ENCODE results near the gene DPYSL5.

DNA sequence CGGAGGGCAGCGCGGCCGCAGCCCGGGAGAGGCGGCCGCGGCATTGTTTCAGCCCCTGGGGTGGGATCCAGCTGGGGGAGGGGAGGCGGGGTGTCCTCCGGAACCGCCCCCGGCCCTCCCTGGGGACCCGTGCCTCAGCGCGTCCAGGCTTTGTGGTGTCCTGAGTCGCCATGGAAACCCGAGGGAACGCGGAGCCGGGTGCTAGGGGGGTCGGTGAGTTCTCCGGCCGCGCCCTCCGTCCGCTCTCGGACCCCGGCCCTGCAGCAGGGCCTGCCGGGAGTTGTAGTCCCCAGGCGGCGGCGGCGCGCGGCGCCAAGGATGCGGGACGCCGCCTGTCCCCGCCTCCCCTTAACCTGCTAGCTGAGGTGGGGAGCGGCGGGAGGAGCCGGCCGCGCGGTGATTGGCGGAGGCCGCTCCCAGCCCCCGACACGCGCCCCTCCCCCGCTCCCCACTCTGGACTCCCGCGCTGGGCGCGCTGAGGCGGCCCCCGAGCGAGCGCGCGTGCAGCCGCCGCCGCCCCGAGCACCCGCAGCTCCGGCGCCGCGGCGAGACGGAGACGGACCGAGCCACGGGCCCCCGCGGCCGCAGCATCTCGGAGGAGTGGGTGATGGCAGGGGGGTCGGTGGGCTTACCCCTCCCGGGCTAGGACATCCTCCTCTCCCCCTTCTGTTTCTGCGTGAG is at the start of gene DPYSL5:
- TF ChIP-seq PPARG (CRISPR knock-in tag; conservative IDR thresholded peaks at IDR 0.05) (no peak), ZNF274 (CRISPR knock-in tag; IDR thresholded peaks at IDR 0.05) (no peak), CCAR2 (optimal IDR thresholded peaks at IDR 0.05; ENCODE audit: low read depth, low read length) (no peak), SALL2 (CRISPR knock-in tag; IDR thresholded peaks at IDR 0.05) (no peak)

All from HepG2 (cell line).